Measurements from ENCODE around the gene GDF9. TPM values are rescaled to one million over a fixed set of nuclear protein-coding genes. Genes with fewer than 3 reads are reported as not detected.

Gene GDF9
- total RNA-seq, 3 donors from 2014 or later: 0.28 to 0.41 (median 0.36) TPM

DNA sequence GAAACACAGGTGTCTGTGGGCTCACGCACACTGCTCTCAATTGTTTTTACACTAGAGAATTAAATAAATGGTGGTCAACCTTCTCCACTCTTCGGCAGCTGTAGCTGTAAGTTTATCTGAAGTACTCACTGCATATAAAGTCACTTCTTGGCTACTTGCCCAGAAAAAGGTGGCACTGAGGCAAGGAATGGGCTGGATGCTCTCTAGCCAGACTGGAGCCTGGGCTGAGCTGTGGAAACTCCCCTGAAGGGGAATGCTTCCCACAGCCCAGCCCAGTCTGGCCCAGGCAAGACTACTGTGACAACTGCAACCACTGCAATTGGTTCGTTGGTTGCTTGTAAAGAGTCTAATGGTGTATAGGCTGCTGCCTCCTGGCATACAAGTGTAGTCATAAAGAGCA, 11.7 kb upstream of the GDF9 start:
- ATAC-seq: peak; percentile 90
- Histone ChIP-seq H3K9me3 (no peaks in the 10 kb centered on the region), H3K4me3 (no peak overlapping the region), H3K4me1 (ENCODE audit: low read depth) (peaks cover 8% of the 10 kb centered on the region), H3K36me3 (ENCODE audit: low read depth) (no peaks in the 10 kb centered on the region)
- intact Hi-C loops (cut with DNase I, micrococcal nuclease): no loop called here
- peak; percentile 59 to 75 (median 66) for DNase-seq
- TF ChIP-seq, protein P1, sequence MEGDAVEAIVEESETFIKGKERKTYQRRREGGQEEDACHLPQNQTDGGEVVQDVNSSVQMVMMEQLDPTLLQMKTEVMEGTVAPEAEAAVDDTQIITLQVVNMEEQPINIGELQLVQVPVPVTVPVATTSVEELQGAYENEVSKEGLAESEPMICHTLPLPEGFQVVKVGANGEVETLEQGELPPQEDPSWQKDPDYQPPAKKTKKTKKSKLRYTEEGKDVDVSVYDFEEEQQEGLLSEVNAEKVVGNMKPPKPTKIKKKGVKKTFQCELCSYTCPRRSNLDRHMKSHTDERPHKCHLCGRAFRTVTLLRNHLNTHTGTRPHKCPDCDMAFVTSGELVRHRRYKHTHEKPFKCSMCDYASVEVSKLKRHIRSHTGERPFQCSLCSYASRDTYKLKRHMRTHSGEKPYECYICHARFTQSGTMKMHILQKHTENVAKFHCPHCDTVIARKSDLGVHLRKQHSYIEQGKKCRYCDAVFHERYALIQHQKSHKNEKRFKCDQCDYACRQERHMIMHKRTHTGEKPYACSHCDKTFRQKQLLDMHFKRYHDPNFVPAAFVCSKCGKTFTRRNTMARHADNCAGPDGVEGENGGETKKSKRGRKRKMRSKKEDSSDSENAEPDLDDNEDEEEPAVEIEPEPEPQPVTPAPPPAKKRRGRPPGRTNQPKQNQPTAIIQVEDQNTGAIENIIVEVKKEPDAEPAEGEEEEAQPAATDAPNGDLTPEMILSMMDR (IDR thresholded peaks at IDR 0.05): no peak

DNA sequence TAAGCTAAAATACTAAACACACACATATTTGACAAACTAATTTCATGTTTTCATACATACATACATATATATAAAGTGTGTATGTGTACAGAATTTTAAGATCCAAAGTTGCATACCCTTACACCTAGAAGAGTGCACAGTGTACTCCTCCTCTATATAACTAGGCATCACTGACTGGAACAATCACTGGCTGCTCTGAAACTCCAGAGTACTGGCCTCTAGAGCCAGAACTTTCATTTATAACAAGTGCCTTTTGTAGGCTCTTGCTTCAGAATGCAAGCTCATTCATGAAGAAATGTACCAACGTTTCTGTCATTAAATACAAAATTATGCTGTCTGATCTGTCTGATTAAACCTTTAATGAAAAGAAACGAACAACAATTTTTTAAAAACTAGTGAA, 11.2 kb upstream of the GDF9 start:
- H3K4me1 ChIP-seq (ENCODE audit: low read depth): peaks cover 11% of the 10 kb centered on the region
- H3K9me3 ChIP-seq: no peaks in the 10 kb centered on the region
- no peak for ATAC-seq
- H3K36me3 ChIP-seq (ENCODE audit: low read depth): no peaks in the 10 kb centered on the region
- no peak overlapping the region for H3K4me3 ChIP-seq
- no peak for DNase-seq
- TF ChIP-seq, protein P1 (IDR thresholded peaks at IDR 0.05): no peak
- intact Hi-C loops (cut with DNase I, micrococcal nuclease): no loop called here

DNA sequence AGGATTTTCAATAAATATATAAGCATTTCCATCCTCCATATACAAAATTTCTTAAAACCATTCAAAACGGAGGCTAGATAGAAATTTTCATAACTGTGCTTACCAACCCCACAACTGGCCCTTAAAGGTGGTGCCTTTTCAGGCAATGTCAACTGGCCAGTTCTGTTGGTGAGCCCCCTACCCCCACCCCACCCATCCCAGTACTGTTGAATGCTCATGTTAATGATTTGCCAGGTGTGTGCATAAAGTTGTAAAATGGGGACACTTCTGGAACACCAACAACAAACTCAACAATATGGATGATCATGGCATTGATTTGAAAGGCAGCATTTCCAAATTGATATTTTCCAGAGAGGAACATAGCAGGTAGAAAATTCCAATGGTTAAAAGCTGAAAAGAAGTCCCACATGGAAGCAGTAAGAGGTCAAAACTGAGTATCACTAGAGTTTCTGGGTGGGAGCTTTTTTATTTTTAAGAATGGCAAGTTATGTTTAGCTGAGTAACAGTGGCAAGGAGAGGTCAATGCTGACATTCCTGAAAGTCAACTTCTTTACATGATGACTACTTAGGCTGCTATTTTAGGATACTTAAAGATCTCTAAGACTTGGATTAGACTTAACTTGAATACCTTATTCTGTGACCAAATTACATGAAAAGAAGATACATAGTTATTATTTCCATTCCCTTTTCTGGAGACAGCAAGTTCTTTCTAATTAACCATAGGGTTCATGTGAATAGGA, 9.9 kb upstream of the GDF9 start:
- no peaks in the 10 kb centered on the region for H3K9me3 ChIP-seq
- no peaks in the 10 kb centered on the region for H3K36me3 ChIP-seq (ENCODE audit: low read depth)
- no peak overlapping the region for H3K4me3 ChIP-seq
- intact Hi-C loops (cut with DNase I, micrococcal nuclease): no loop called here
- TF ChIP-seq, protein P1 (IDR thresholded peaks at IDR 0.05): no peak
- H3K4me1 ChIP-seq (ENCODE audit: low read depth): peaks cover 11% of the 10 kb centered on the region
- DNase-seq (no peak), ATAC-seq (no peak)

DNA sequence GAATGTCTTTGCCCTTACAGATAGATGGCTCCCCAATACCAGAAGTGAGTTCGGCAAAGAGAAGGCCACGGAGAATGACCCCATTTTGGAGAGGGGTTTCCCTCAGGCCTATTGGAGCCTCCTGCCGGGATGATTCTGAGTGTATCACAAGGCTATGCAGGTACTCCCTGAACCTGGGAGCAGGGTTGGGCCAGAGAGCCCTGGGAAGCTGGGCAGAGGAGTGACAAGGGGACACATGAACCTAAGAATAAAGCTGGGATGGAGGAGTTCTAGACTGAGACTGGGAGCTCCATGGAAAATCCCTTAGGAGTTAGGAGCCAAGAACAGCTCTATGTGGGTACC, 7.6 kb upstream of the GDF9 start:
- TF ChIP-seq, protein P1 (IDR thresholded peaks at IDR 0.05): no peak
- DNase-seq (no peak), ATAC-seq (no peak)
- Histone ChIP-seq H3K36me3 (ENCODE audit: low read depth) (no peaks in the 10 kb centered on the region), H3K4me1 (ENCODE audit: low read depth) (peaks cover 11% of the 10 kb centered on the region), H3K9me3 (no peaks in the 10 kb centered on the region), H3K4me3 (no peak overlapping the region)
- intact Hi-C loops (cut with DNase I, micrococcal nuclease): no loop called here

DNA sequence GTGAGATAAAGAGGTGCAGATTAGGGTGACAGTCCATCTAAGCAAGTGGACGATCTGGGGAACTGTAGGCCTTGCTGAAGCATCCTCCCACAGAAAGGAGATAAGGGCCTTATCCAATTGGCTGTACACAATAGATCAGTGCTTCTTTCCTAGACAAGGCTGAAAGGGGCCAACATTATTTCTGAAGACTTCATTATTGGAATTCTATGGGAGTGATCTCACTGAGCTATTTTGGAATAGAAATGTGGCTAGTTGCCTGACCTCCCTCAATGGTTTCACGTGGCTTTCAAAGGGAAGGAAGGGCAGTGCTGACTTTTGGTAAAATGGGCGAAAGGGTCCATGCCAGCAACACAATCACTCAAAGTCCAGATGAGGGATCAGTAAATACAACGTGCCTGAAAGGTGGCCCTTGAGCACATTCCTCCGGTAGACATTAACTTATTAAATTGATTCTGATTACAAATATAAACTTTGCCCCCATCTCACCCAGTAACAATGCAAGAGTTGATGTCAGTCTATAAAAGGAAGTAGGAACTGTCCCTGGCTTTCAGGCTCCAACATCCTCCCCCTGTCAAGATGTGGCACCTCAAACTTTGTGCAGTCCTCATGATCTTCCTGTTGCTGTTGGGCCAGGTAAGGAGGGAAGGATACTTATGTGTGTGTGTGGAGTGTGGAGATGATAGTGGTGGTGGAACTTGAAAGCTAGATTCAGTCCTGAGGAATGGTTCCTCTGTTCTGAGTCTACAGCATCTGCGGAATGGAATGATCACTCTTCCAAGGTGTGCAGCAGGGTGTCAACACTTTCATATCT, 7.1 kb upstream of the GDF9 start, which contains the start of gene LEAP2:
Gene LEAP2, plus strand, starts transcription at position 550 of the 811 bp plus-strand sequence. Its CDS starts 27 bp downstream, at position 577.
- peak in 1 of 3 donors; percentile 26 for DNase-seq
- intact Hi-C loops (cut with DNase I, micrococcal nuclease): no loop called here
- Histone ChIP-seq H3K4me3 (no peak within 1 kb of the TSS), H3K36me3 (ENCODE audit: low read depth) (no peaks in the 10 kb centered on the region), H3K9me3 (no peaks in the 10 kb centered on the region), H3K4me1 (ENCODE audit: low read depth) (peaks cover 11% of the 10 kb centered on the region)
- ATAC-seq: peak; percentile 76
- TF ChIP-seq, protein P1 (IDR thresholded peaks at IDR 0.05): no peak

All from mucosa of descending colon (tissue), 3 donors.